GM21515 (cell line): Measurements from ENCODE around the gene SHROOM1.

Experiments used
- ATAC-seq: cut with Tn5 transposase; IDR thresholded peaks from one replicate; pipeline ENCODE4 v1.9.1; 2021; ENCODE audit not compliant: unreplicated experiment

SHROOM1 gene

DNA sequence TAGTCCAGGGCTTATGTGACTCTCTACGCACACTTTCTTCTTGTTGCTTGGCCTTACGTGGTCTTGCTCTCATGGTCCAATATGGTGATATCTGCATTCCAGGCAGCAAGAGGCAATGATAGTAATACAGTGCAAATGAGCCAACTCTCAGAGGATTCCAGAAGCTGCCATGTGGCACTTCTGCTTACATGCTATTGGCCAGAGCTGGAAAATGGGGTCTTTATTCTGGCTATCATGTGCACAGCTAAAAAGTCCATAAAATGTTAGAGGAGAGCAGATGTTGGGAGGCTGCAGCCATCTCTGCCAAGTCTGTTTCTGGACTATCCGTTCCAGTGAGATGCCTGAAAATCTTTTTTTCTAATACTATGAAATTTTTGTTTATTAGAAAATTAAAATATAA lies 50.5 kb downstream of the SHROOM1 start:
- no peak for ATAC-seq

- no peak for ATAC-seq
Observed at GRCh38 chr5:132778856-132779255, 51.6 kb downstream of the SHROOM1 start.

DNA sequence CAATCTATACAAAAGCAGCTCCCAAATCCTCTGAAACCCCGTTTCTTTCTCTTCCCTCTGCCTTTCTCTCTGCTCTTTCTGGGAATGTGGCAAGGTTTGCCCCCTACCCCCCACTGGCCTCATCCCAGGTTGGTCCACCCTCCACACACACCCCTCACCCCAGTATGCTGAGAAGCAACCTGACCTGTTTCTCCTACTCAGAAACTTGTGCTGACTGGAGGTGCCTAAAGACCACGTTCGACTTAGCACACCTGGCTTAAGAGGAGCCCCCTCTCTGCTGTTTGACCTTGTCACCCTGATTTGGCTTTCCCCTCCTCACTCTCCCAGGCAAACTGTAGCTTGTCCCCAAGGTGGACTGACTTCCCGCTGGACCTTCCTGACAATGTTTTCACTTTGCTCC lies 52.3 kb downstream of the SHROOM1 start:
- no peak for ATAC-seq

DNA sequence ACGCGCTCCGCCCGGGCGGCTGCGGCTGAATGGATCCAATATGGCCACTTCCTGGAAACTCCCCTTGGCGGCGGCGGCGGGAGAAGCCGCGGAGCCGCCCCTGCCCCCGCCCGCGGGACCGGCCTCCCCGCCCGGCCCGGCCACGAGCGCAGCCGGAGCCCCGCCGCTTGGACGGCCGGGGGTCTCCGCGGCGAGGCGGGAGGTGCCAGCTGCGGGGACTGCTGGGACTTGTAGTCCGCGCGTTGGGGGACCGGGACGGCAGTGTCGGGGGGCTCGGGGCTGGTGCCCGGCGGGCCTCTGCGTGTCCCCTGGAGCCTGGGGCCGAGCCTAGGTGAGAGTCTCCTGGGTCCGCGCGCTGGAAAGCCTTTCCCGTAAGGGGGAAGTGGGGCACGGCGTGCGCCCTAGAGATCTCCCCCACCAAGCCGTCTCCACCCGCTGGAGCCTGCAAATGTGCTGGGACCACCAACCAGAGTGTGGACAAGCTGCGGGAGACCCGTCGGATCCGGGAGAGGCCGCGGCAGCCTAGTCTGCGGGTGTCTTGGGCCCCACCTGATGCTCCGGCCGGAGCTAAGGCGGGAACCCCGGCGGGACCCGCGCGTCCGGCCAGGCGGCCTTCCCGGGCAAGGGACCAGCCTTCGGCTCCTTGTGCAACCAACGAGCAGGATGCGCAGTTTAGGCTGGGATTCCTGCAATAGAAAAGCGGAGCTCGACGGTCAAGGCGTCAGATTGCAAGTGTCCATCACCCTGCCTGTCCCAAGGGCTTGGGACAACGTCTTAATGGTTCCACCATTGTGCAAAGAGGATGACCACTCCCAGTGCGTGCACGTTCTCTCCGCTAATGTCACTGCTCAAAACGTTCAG lies 53.0 kb downstream of the SHROOM1 start, which contains the start of gene SEPTIN8:
Gene SEPTIN8 (minus strand): TSS at position 31 of the 861 bp plus-strand sequence. CDS start 102 bp downstream, outside the sequence.
- no peak for ATAC-seq

- ATAC-seq: no peak
Observed at GRCh38 chr5:132776938-132777208, 53.6 kb downstream of the SHROOM1 start.

GRCh38 chr5:132776131-132776937 lies 54.1 kb downstream of the SHROOM1 start:
- ATAC-seq: no peak

- no peak for ATAC-seq
Observed at GRCh38 chr5:132775476-132775961, 54.9 kb downstream of the SHROOM1 start.

DNA sequence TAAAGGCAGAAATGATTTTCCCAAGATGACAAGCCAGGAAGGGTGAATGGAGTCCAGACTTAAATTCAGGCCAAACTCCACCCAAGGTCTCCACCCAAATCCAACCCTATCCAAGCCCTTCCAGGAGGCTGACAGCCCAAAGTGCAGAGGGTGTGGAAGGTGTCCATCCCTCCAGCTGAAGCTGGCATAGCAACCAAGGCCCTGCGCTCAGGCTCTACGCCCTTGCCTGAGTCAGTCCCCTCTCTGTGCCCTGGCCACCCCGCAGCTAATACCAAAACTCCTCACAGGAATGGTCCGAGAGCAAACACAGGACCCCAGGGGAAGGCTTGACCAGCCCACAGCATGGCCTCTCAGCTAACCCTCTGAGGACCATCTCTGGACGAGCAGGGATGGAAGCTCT lies 55.6 kb downstream of the SHROOM1 start:
- no peak for ATAC-seq

GRCh38 chr5:132774406-132774805 lies 56.0 kb downstream of the SHROOM1 start:
- no peak for ATAC-seq

GRCh38 chr5:132773601-132774355 lies 56.7 kb downstream of the SHROOM1 start:
- ATAC-seq: no peak

GRCh38 chr5:132773114-132773513 lies 57.3 kb downstream of the SHROOM1 start:
- no peak for ATAC-seq

DNA sequence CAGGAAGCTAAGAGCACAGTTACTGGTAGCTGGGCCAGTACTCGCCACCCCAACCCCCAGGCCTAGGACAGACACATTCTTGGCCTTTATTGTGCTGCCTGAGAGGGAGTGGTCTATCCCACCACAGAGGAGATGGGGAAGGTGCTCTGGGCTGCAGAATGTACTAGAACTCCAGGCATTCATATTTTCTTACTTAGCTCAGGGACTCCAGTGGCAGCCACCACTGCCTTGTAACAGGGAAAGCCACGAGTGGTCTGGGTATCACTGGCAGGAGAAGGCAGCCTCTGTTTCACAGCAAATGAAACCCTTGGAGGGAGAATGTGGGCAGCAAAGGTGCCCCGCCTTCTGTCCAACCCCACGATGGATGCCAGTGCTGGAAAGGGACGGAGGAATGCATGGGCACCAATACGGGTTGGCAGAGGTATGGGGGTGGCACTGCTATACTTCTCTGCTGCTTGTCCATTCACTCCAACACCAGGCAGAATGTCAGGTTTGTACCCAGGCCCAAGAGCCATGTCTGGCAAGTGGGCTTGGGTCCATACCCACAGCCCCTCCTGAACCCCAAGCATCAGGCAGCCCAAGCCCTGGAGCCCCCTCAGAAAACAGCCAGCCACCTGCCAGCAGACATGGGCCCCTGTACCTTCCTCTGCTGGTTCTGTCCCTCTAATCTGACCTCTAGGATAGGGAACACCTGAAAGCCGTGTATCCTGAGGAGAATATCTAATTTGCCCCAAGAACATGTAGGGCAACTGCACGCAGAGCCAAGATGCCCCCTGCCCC lies 58.0 kb downstream of the SHROOM1 start:
- ATAC-seq: no peak
